CD14-positive monocyte (primary cell): Measurements from ENCODE around the gene DGCR2. TPM values are rescaled to one million over a fixed set of nuclear protein-coding genes. Genes with fewer than 3 reads are reported as not detected.

Experiments used
- DNase-seq, 3 donors: peaks; one replicate each; pipeline ENCODE4 v3.0.0-alpha.2; 2011 to 2022
- H2AFZ ChIP-seq: 2 replicates; pipeline ENCODE4 v1.6.0; 2012; ENCODE audit warnings: mild to moderate bottlenecking, low read depth, low read length, inconsistent platforms; ENCODE audit not compliant: insufficient read depth, poor library complexity, severe bottlenecking
- H3K27ac ChIP-seq, 2 donors: 1 replicate in 1 of 2; 2 replicates in 1 of 2; pipeline ENCODE4 v1.5.1; 2012 to 2013; ENCODE audit warnings: low read length in 2 of 2, control low read depth in 1 of 2, inconsistent platforms in 1 of 2, low read depth in 1 of 2, mild to moderate bottlenecking in 1 of 2
- H3K27me3 ChIP-seq, 2 donors: one replicate each; pipeline versions ENCODE4 v1.6.0 to v1.6.1; 2011 to 2013; ENCODE audit warnings: low read length in 2 of 2; ENCODE audit not compliant: control insufficient read depth in 2 of 2, insufficient read depth in 2 of 2
- H3K36me3 ChIP-seq, 2 donors: replicated peaks in 1 of 2; 1 replicate in 1 of 2; 2 replicates in 1 of 2; pipeline versions ENCODE4 v1.5.1 to v1.6.1; 2012 to 2013; ENCODE audit warnings: low read length in 2 of 2, control low read depth in 1 of 2, inconsistent platforms in 1 of 2, mild to moderate bottlenecking in 1 of 2; ENCODE audit not compliant: insufficient read depth in 2 of 2, control insufficient read depth in 1 of 2
- H3K4me1 ChIP-seq, 2 donors: 1 replicate in 1 of 2; 2 replicates in 1 of 2; pipeline versions ENCODE4 v1.5.1 to v1.6.1; 2012 to 2013; ENCODE audit warnings: low read length in 2 of 2, control low read depth in 1 of 2, inconsistent platforms in 1 of 2, mild to moderate bottlenecking in 1 of 2, moderate library complexity in 1 of 2; ENCODE audit not compliant: insufficient read depth in 2 of 2, control insufficient read depth in 1 of 2
- H3K4me2 ChIP-seq: replicated peaks from 2 replicates; pipeline ENCODE3; 2012; ENCODE audit warnings: low read length, moderate library complexity, mild to moderate bottlenecking; ENCODE audit not compliant: poor library complexity, severe bottlenecking; ENCODE audit errors: extremely low read depth
- H3K4me3 ChIP-seq, 3 experiments: fragments of 200-600 bp in 1 of 3; sonication (generic) in 1 of 3; replicated peaks in 1 of 3; 1 replicate in 2 of 3; 2 replicates in 1 of 3; pipeline ENCODE4 v1.5.1; 2011 to 2013; ENCODE audit warnings: low read length in 3 of 3, mild to moderate bottlenecking in 3 of 3, control low read depth in 2 of 3, low read depth in 2 of 3, inconsistent platforms in 1 of 3, moderate library complexity in 1 of 3
- H3K79me2 ChIP-seq: 2 replicates; pipeline ENCODE4 v1.6.0; 2012; ENCODE audit warnings: mild to moderate bottlenecking, control low read depth, inconsistent platforms, low read length, moderate library complexity; ENCODE audit not compliant: insufficient read depth
- H3K9ac ChIP-seq: 2 replicates; pipeline ENCODE4 v1.6.0; 2017; ENCODE audit warnings: low read length, mild to moderate bottlenecking; ENCODE audit not compliant: insufficient read depth, poor library complexity, severe bottlenecking
- H3K9me3 ChIP-seq, 2 donors: replicated peaks in 1 of 2; 1 replicate in 1 of 2; 2 replicates in 1 of 2; pipeline versions ENCODE4 v1.5.1 to v1.6.1; 2012 to 2013; ENCODE audit warnings: low read length in 2 of 2, control low read depth in 1 of 2; ENCODE audit not compliant: control insufficient read depth in 1 of 2, insufficient read depth in 1 of 2
- H4K20me1 ChIP-seq: 2 replicates; pipeline ENCODE4 v1.6.0; 2012; ENCODE audit warnings: mild to moderate bottlenecking, low read length, control low read depth, moderate library complexity; ENCODE audit not compliant: insufficient read depth
- H3K27ac Mint-ChIP-seq, 7 donors: one replicate each; pipeline ENCODE4 v1.8.0; 2020; ENCODE audit warnings: mild to moderate bottlenecking in 7 of 7, mixed read lengths in 7 of 7, moderate library complexity in 6 of 7, inconsistent platforms in 2 of 7
- H3K27me3 Mint-ChIP-seq, 3 donors: one replicate each; pipeline ENCODE4 v1.8.0; 2021 to 2022; ENCODE audit warnings: low read depth in 3 of 3, mild to moderate bottlenecking in 3 of 3, mixed read lengths in 3 of 3, moderate library complexity in 3 of 3, inconsistent platforms in 1 of 3
- H3K36me3 Mint-ChIP-seq, 2 donors: one replicate each; pipeline ENCODE4 v1.8.0; 2020; ENCODE audit warnings: mixed read lengths in 2 of 2, inconsistent platforms in 1 of 2, mild to moderate bottlenecking in 1 of 2
- H3K4me1 Mint-ChIP-seq: one replicate; pipeline ENCODE4 v1.8.0; 2020; ENCODE audit warnings: mild to moderate bottlenecking, mixed read lengths
- H3K4me3 Mint-ChIP-seq, 2 donors: one replicate each; pipeline ENCODE4 v1.8.0; 2020; ENCODE audit warnings: mild to moderate bottlenecking in 2 of 2, mixed read lengths in 2 of 2, moderate library complexity in 1 of 2
- H3K9me3 Mint-ChIP-seq, 7 donors: one replicate each; pipeline ENCODE4 v1.8.0; 2020 to 2022; ENCODE audit warnings: mixed read lengths in 7 of 7, mild to moderate bottlenecking in 6 of 7, moderate library complexity in 6 of 7, inconsistent platforms in 2 of 7
- CTCF ChIP-seq: fragments of 200-600 bp; IDR thresholded peaks from one replicate; pipeline ENCODE4 v1.8.0; 2022; ENCODE audit warnings: antibody characterized with exemption, mild to moderate bottlenecking
- WGBS: methylation state at CpG from one replicate; pipeline ENCODE4 v1.1.5; 2013; ENCODE audit warnings: missing lambda C conversion rate; ENCODE audit not compliant: insufficient coverage; 5-methylcytosine and 5-hydroxymethylcytosine counted together
- intact Hi-C, 2 donors: fragments of 100-400 bp; cut with micrococcal nuclease; formaldehyde crosslinking; loops; one replicate each; pipeline versions ENCODE4 v1.15.0 to v1.15.1; 2023
- polyA plus RNA-seq, 3 donors: library from polyadenylated mRNA; depleted of rRNA in 1 of 3; unstranded in 2 of 3; stranded (reverse) in 1 of 3; fragments of 300-500 nt in 2 of 3; fragments of >200 nt in 1 of 3; fragmentation: Illumina TruSeq in 2 of 3; gene quantifications; 1 replicate in 2 of 3; 2 replicates in 1 of 3; pipeline ENCODE4 v1.2.3, GENCODE V29; 2012 to 2021

DGCR2 gene
- polyA plus RNA-seq, 3 donors, result 28.9 to 37.0 (median 36.2) TPM

GRCh38 chr22:19066531-19067271 lies 55.5 kb downstream of the DGCR2 start:
- intact Hi-C loops, result no loop called here
- H3K27me3 ChIP-seq, result no peaks in the 10 kb centered on the region
- no peaks in the 10 kb centered on the region for H3K4me1 ChIP-seq
- H3K4me3 Mint-ChIP-seq, result no peak overlapping the region
- DNase-seq, result no peak
- WGBS, result 94% methylated on average over 5 of the region's 11 CpGs
- H3K36me3 Mint-ChIP-seq, result peaks cover 79 to 92% of the 10 kb centered on the region in 2 donors
- H3K9me3 Mint-ChIP-seq, result no peaks in the 10 kb centered on the region
- H3K27ac Mint-ChIP-seq, result peak overlapping the region in 3 of 7 donors; percentile 17 to 61 (median 30)
- H3K9me3 ChIP-seq, result no peaks in the 10 kb centered on the region
- H3K36me3 ChIP-seq, result peaks cover 95 to 100% of the 10 kb centered on the region in 2 donors
- no peak for TF ChIP-seq CTCF
- H3K4me1 Mint-ChIP-seq, result no peaks in the 10 kb centered on the region
- no peak overlapping the region for H3K4me3 ChIP-seq
- H3K27me3 Mint-ChIP-seq, result peaks cover 0 to 3% (median 0%) of the 10 kb centered on the region in 3 donors
- H2AFZ ChIP-seq, result no peak overlapping the region
- H3K9ac ChIP-seq, result no peak overlapping the region
- H3K4me2 ChIP-seq, result no peak overlapping the region
- H3K79me2 ChIP-seq, result peaks cover 44% of the 10 kb centered on the region
- H4K20me1 ChIP-seq, result peaks cover 93% of the 10 kb centered on the region
- H3K27ac ChIP-seq, result no peak overlapping the region

- peaks cover 0 to 3% (median 0%) of the 10 kb centered on the region in 3 donors for H3K27me3 Mint-ChIP-seq
- intact Hi-C loops, result no loop called here
- Histone ChIP-seq H4K20me1 (peaks cover 92% of the 10 kb centered on the region), H3K4me2 (no peak overlapping the region), H3K9me3 (no peaks in the 10 kb centered on the region), H2AFZ (no peak overlapping the region), H3K4me3 (no peak overlapping the region), H3K27ac (no peak overlapping the region), H3K4me1 (no peaks in the 10 kb centered on the region), H3K36me3 (peaks cover 95 to 100% of the 10 kb centered on the region in 2 donors), H3K27me3 (no peaks in the 10 kb centered on the region), H3K79me2 (peaks cover 36% of the 10 kb centered on the region), H3K9ac (no peak overlapping the region)
- no peak overlapping the region for H3K4me3 Mint-ChIP-seq
- H3K9me3 Mint-ChIP-seq, result peaks cover 0 to 1% (median 0%) of the 10 kb centered on the region in 7 donors
- WGBS, result 100% methylated on average over 3 of the region's 5 CpGs
- no peaks in the 10 kb centered on the region for H3K4me1 Mint-ChIP-seq
- H3K36me3 Mint-ChIP-seq, result peaks cover 77 to 92% of the 10 kb centered on the region in 2 donors
- no peak for TF ChIP-seq CTCF
- DNase-seq, result no peak
- peak overlapping the region in 1 of 7 donors; percentile 30 for H3K27ac Mint-ChIP-seq
Observed at GRCh38 chr22:19065929-19066328, 56.3 kb downstream of the DGCR2 start.
